H1 (cell line): ENCODE measurements around the gene CDRT15. TPM values are rescaled to one million over a fixed set of nuclear protein-coding genes. Genes with fewer than 3 reads are reported as not detected.

ENCODE experiments used
- CHD7 ChIP-seq: fragments of 300-600 bp; sonication (generic); IDR thresholded peaks from 2 replicates; pipeline ENCODE4 v1.7.1; 2012; ENCODE audit warnings: low read length, moderate library complexity, mild to moderate bottlenecking, inconsistent platforms; ENCODE audit not compliant: insufficient replicate concordance
- POLR2AphosphoS5 ChIP-seq: IDR thresholded peaks from 2 replicates; pipeline ENCODE4 v1.6.1; 2011; ENCODE audit warnings: low read depth, low read length
- USF2 ChIP-seq: IDR thresholded peaks from 2 replicates; pipeline ENCODE4 v1.6.1; 2011; ENCODE audit warnings: low read length, improper control_type of control experiment
- YY1 ChIP-seq: IDR thresholded peaks from 2 replicates; pipeline ENCODE4 v1.6.1; 2011; ENCODE audit warnings: low read depth, mild to moderate bottlenecking, low read length
- polyA plus RNA-seq, 7 experiments: library from polyadenylated mRNA; depleted of rRNA in 3 of 7; stranded (reverse) in 5 of 7; unstranded in 2 of 7; fragments of >200 nt in 5 of 7; fragments of 200-250 nt in 2 of 7; gene quantifications; 1 replicate in 5 of 7; 2 replicates in 1 of 7; 4 replicates in 1 of 7; pipeline versions ENCODE4 v1.2.1 to v1.2.3, GENCODE V29; 2011 to 2013; ENCODE audit warnings: missing spikeins in 2 of 7, mixed read lengths in 2 of 7
- total RNA-seq: library from RNA; stranded (reverse); fragmentation: NEBNext Ultra II Directional; extraction: Animal tissue kit (Norgen Biotek cat#: 25700); gene quantifications from 2 replicates; pipeline ENCODE4 v1.2.1, GENCODE V29; 2021

Gene CDRT15
- total and polyA plus RNA-seq, 2 of the 8 experiments (the other 6 are each of a cell fraction or from before 2014, with no cell fraction given): not detected

- no peak for TF ChIP-seq CHD7
- no peak for TF ChIP-seq USF2
- no peak for TF ChIP-seq POLR2AphosphoS5
- no peak for TF ChIP-seq YY1
- TF ChIP-seq, all 59 proteins: peak for 0
Measured at GRCh38 chr17:14205992-14206461, 30.6 kb downstream of the CDRT15 start (continued).
